ENCODE measurements around the gene SAMD4A.

SAMD4A gene

GRCh38 chr14:54785778-54786770 is 219.1 kb downstream of the SAMD4A start:
- TF ChIP-seq, protein P1, sequence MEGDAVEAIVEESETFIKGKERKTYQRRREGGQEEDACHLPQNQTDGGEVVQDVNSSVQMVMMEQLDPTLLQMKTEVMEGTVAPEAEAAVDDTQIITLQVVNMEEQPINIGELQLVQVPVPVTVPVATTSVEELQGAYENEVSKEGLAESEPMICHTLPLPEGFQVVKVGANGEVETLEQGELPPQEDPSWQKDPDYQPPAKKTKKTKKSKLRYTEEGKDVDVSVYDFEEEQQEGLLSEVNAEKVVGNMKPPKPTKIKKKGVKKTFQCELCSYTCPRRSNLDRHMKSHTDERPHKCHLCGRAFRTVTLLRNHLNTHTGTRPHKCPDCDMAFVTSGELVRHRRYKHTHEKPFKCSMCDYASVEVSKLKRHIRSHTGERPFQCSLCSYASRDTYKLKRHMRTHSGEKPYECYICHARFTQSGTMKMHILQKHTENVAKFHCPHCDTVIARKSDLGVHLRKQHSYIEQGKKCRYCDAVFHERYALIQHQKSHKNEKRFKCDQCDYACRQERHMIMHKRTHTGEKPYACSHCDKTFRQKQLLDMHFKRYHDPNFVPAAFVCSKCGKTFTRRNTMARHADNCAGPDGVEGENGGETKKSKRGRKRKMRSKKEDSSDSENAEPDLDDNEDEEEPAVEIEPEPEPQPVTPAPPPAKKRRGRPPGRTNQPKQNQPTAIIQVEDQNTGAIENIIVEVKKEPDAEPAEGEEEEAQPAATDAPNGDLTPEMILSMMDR (IDR thresholded peaks at IDR 0.05), result no peak

DNA sequence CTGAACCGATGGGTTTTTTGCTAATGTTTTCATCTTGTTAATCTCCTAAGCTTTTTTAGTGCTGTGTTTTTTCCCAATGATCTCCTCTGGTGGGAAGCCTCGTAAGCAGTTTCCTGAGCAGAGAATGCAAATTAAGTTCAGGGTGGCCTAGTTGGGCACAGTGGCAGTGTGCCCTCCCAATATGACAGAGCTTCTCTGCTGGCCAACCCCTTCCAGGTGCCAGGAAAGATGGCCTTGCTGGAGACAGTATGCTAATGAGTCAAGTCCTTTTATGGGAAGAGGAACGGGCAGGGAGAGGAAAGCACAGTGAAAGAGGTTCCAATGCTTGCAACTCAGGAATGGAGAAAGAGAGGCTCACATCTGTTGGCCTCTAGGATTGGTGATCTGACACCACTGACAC is 219.9 kb downstream of the SAMD4A start:
- TF ChIP-seq, protein P1 (IDR thresholded peaks at IDR 0.05), result no peak

DNA sequence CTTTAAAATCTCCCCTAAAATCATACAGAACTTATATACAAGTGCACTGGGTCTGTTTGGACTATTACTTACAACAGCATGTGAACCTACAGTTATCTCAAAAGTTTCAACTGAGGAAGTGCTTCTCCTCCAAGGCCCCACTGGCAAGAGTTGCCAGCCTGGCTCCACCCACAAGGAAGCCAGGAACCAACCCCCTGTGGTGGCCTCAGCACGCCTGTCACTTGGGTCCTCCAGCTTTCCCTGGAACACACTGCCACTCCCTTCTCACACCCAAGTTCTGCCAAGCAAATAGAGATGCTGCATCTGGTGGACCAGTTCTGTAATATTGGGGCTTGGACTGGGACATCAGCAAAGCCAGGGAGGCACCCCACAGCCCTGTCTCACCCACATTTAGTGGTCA is 220.3 kb downstream of the SAMD4A start:
- TF ChIP-seq, protein P1 (IDR thresholded peaks at IDR 0.05), result no peak

- TF ChIP-seq, protein P1 (IDR thresholded peaks at IDR 0.05), result no peak
These were observed 221.8 kb downstream of the SAMD4A start for GRCh38 chr14:54788701-54789100.

DNA sequence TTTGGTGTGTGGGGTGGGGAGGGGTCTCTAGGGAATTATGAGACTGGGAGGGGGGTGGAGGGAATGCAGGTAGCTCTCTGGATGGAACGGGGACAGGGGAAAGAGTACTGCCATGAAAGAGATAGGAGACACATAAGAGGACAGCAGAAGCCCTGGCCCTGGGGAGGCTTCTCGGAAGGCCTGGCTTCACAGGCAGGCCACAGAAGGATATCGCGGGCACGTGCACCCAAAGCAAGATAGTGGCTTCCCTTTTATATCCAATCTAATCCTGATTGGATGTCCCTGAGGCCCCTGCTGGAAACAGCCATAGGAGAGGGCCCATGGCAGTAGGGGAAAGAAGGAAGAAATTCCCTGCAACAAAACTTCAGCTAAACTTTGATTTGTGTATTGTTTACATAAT is 222.2 kb downstream of the SAMD4A start:
- TF ChIP-seq, protein P1 (IDR thresholded peaks at IDR 0.05), result no peak

GRCh38 chr14:54789781-54790480 is 223.0 kb downstream of the SAMD4A start:
- TF ChIP-seq, protein P1 (IDR thresholded peaks at IDR 0.05), result no peak

DNA sequence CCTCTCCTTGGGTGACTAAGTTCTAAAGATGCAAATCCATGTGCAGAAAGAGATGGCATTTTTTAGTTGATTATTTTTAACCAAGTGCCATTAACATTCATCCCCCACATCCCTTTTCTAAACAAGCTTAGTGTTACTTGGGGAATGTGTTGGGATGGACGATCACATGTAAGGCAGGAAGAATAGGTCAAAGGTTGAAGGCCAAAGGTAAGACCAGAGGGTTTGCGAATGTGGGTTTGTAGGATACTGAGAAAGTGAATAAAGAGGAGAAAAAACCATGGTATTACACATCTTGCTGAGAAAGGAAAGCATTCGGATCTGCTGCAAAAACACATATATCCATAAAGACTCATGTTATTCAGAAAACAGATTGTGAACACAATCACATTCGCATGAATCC is 224.1 kb downstream of the SAMD4A start:
- TF ChIP-seq, protein P1 (IDR thresholded peaks at IDR 0.05), result no peak

Data from LNCAP (cell line).